ENCODE data around the gene PHF12.

- TF ChIP-seq REST (IDR thresholded peaks at IDR 0.05; ENCODE audit: low read depth, low read length) (no peak), EZH2 (IDR thresholded peaks at IDR 0.05; ENCODE audit: borderline replicate concordance, control insufficient read depth, low read depth, low read length) (no peak), POLR2A (IDR thresholded peaks at IDR 0.05; ENCODE audit: low read depth, low read length) (no peak), BHLHE40 (IDR thresholded peaks at IDR 0.05; ENCODE audit: borderline replicate concordance in 1 of 2, low read depth in 2 of 2, low read length in 1 of 2) (no peak)
These were observed 43.4 kb downstream of the PHF12 start for GRCh38 chr17:28907709-28908475.

Data from GM12878 (cell line).